Measurements from ENCODE around the gene GRK7. TPM values are rescaled to one million over a fixed set of nuclear protein-coding genes. Genes with fewer than 3 reads are reported as not detected.
A peak's percentile ranks its signal among the peaks of the same experiment; 100 is the strongest.

The GRK7 gene
- total and polyA plus RNA-seq, 9 of the 15 experiments (the other 6 are each of a cell fraction or from before 2014, with no cell fraction given) = 0.01 to 0.08 (median 0.04) TPM; not detected in 3

GRCh38 chr3:141769221-141769894 lies 6.2 kb downstream of the GRK7 start (continued):
- TF ChIP-seq REST (IDR thresholded peaks at IDR 0.05; ENCODE audit: borderline replicate concordance) (peak; percentile 44), REST (CRISPR knock-in tag; IDR thresholded peaks at IDR 0.05; ENCODE audit: low read depth) (no peak), ZNF639 (CRISPR knock-in tag; conservative IDR thresholded peaks at IDR 0.05 in 1 of 2, IDR thresholded peaks at IDR 0.05 in 1 of 2) (peak in 1 of 2 experiments; percentile 25; a peak in 1 of 4 replicates), CBFB (CRISPR knock-in tag; IDR thresholded peaks at IDR 0.05) (no peak), ZBTB26 (CRISPR knock-in tag; IDR thresholded peaks at IDR 0.05) (no peak), TEAD2 (tag; IDR thresholded peaks at IDR 0.05) (no peak), NFE2L1 (tag; IDR thresholded peaks at IDR 0.05; ENCODE audit: borderline replicate concordance, low read depth) (no peak), PKNOX1 (IDR thresholded peaks at IDR 0.05) (peak; percentile 46), RBM34 (IDR thresholded peaks at IDR 0.05; ENCODE audit: borderline replicate concordance, insufficient read depth, low read length) (no peak), MECOM (CRISPR knock-in tag; IDR thresholded peaks at IDR 0.05) (no peak)

Data from K562 (cell line).